HEK293T (cell line): ENCODE data around the gene DTD1.

Experiments
- CTCF ChIA-PET: fragments of 350-600 bp; formaldehyde crosslinking; extraction: SDS; loops from one replicate; lab custom pipeline; 2021; ENCODE audit warnings: antibody characterized with exemption, inconsistent platforms; lab: Yijun Ruan, JAX
- POLR2A ChIA-PET: fragments of 350-600 bp; formaldehyde crosslinking; extraction: SDS; loops from one replicate; lab custom pipeline; 2020; ENCODE audit warnings: antibody characterized with exemption, inconsistent platforms; lab: Yijun Ruan, JAX
- DNase-seq: peaks from one replicate; pipeline ENCODE4 v3.0.0; 2012; ENCODE audit warnings: mixed read lengths; ENCODE audit errors: extremely low spot score
- ARNT ChIP-seq: fragments of 450-650 bp; IDR thresholded peaks from 2 replicates; pipeline ENCODE4 v1.6.1; 2017; ENCODE audit warnings: mild to moderate bottlenecking
- BHLHE40 ChIP-seq: fragments of 450-650 bp; IDR thresholded peaks from 2 replicates; pipeline ENCODE4 v1.6.1; 2016; ENCODE audit warnings: mild to moderate bottlenecking, moderate library complexity, borderline replicate concordance
- CTBP1 ChIP-seq: fragments of 450-650 bp; IDR thresholded peaks from 2 replicates; pipeline ENCODE4 v1.6.1; 2016; ENCODE audit warnings: borderline replicate concordance
- ELF4 ChIP-seq: fragments of 450-650 bp; IDR thresholded peaks from 2 replicates; pipeline ENCODE4 v1.6.1; 2017; ENCODE audit warnings: antibody characterized with exemption
- FOXA1 ChIP-seq: fragments of 450-650 bp; IDR thresholded peaks from 2 replicates; pipeline ENCODE4 v1.6.1; 2016; ENCODE audit warnings: mild to moderate bottlenecking
- FOXK2 ChIP-seq: fragments of 450-650 bp; IDR thresholded peaks from 2 replicates; pipeline ENCODE4 v1.6.1; 2016; ENCODE audit warnings: mild to moderate bottlenecking
- FOXM1 ChIP-seq: fragments of 450-650 bp; IDR thresholded peaks from 2 replicates; pipeline ENCODE4 v1.6.1; 2017; ENCODE audit warnings: mild to moderate bottlenecking, borderline replicate concordance
- HDGF ChIP-seq: fragments of 450-650 bp; IDR thresholded peaks from 2 replicates; pipeline ENCODE4 v1.6.1; 2017; ENCODE audit warnings: antibody characterized with exemption, borderline replicate concordance
- L3MBTL2 ChIP-seq: fragments of 450-650 bp; conservative IDR thresholded peaks from 2 replicates; pipeline ENCODE4 v1.6.1; 2016; ENCODE audit warnings: mild to moderate bottlenecking
- LEF1 ChIP-seq: fragments of 450-650 bp; IDR thresholded peaks from 2 replicates; pipeline ENCODE4 v1.6.1; 2017; ENCODE audit warnings: mild to moderate bottlenecking, borderline replicate concordance
- NFRKB ChIP-seq: fragments of 450-650 bp; IDR thresholded peaks from 2 replicates; pipeline ENCODE4 v1.6.1; 2016; ENCODE audit warnings: mild to moderate bottlenecking, moderate library complexity
- SP1 ChIP-seq: fragments of 450-650 bp; IDR thresholded peaks from 2 replicates; pipeline ENCODE4 v1.6.1; 2017
- SUZ12 ChIP-seq: fragments of 450-650 bp; IDR thresholded peaks from 2 replicates; pipeline ENCODE4 v1.6.1; 2016; ENCODE audit warnings: mild to moderate bottlenecking
- TARDBP ChIP-seq: fragments of 450-650 bp; IDR thresholded peaks from 2 replicates; pipeline ENCODE4 v1.6.1; 2016
- ZNF384 ChIP-seq: fragments of 450-650 bp; IDR thresholded peaks from 2 replicates; pipeline ENCODE4 v1.6.1; 2016
- TF ChIP-seq, protein P1 (sequence below): fragments of 450-650 bp; IDR thresholded peaks from 2 replicates; pipeline ENCODE4 v1.6.1; 2016

The DTD1 gene

DNA sequence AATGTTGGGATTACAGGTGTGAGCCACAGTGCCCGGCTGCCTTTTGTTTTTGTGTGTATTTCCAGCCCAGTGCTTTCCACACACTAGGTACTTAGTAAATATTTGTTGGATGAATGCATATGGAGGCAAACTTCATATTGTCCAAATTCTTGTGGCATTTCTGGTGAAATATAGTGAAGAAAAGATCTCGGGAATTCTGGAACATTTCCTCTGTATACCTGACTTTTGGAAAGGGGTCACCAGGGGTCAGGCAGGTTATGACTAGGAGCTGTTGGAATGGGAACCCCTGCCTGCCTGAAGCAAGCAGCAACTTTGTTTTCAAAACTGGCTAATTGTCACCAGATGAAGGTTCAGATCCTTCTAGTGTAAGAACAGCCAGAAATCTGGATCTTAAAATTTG lies 213.7 kb downstream of the DTD1 start:
- ChIA-PET POLR2A (no interaction called here), CTCF (no interaction called here)
- no peak for DNase-seq
- TF ChIP-seq CTBP1 (no peak), SUZ12 (no peak), ZNF384 (no peak), BHLHE40 (no peak), FOXM1 (no peak), FOXA1 (no peak), FOXK2 (no peak), ARNT (no peak)

DNA sequence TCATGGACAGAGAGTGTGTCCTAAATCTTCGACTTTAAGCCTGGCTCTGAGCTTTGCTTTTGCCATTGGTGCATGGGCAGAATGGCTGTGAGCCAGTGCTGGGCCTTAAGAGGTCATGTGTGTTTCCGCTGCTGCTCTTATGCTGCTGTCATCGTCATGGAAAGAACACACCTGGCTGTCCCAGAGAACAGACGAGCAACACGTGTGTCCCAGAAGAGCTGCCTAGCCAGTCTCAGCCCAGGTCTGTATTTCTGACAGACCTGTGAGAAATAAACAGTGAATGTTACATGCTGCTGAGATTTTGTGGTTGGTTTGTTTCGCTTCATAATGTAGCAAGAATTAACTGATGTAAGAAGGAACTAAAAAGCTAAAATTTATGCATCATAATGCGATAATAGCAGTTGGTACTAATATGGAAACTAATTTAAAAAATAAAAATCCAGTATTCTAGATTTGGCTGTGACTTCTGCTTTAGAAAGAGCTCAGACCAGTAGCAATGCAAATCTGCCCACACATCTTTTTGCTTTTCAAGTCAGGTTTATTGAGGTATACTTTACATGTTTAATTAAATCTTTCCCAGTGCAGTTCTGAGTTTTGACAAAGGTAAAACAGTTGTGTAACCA lies 214.3 kb downstream of the DTD1 start:
- ChIA-PET POLR2A (no interaction called here), CTCF (no interaction called here)
- no peak for DNase-seq
- no peak for TF ChIP-seq FOXM1
- no peak for TF ChIP-seq ZNF384
- TF ChIP-seq ELF4 = no peak
- TF ChIP-seq CTBP1 = no peak
- TF ChIP-seq TARDBP = no peak
- TF ChIP-seq FOXK2 = no peak
- no peak for TF ChIP-seq BHLHE40
- TF ChIP-seq SUZ12 = no peak
- TF ChIP-seq SP1 = no peak
- TF ChIP-seq FOXA1 = no peak
- no peak for TF ChIP-seq L3MBTL2
- TF ChIP-seq HDGF = no peak
- no peak for TF ChIP-seq ARNT
- no peak for TF ChIP-seq LEF1
- TF ChIP-seq, protein P1, sequence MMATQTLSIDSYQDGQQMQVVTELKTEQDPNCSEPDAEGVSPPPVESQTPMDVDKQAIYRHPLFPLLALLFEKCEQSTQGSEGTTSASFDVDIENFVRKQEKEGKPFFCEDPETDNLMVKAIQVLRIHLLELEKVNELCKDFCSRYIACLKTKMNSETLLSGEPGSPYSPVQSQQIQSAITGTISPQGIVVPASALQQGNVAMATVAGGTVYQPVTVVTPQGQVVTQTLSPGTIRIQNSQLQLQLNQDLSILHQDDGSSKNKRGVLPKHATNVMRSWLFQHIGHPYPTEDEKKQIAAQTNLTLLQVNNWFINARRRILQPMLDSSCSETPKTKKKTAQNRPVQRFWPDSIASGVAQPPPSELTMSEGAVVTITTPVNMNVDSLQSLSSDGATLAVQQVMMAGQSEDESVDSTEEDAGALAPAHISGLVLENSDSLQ = no peak
- TF ChIP-seq NFRKB = no peak

DNA sequence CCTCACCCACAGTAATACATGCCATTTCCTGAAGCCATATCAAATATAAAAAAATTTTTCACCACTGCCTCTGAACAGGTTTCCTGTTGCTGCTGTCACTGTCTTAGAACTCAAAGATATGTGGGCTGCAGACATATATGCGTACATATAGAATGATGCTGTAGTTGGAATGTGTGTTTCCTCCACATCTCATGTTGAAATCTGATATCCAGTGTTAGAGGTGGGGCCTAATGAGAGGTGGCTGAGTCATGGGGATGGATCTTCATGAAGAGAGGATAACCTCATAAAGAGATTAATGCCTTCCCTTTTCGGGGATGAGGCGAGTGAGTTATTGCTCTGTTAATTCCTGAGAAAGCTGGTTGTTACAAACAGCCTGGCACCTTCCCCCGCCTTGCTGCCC lies 218.0 kb downstream of the DTD1 start:
- DNase-seq = no peak
- TF ChIP-seq FOXK2 (no peak), CTBP1 (no peak), ZNF384 (no peak), FOXM1 (no peak), TARDBP (no peak), SP1 (no peak)
- ChIA-PET POLR2A (no interaction called here), CTCF (no interaction called here)

DNA sequence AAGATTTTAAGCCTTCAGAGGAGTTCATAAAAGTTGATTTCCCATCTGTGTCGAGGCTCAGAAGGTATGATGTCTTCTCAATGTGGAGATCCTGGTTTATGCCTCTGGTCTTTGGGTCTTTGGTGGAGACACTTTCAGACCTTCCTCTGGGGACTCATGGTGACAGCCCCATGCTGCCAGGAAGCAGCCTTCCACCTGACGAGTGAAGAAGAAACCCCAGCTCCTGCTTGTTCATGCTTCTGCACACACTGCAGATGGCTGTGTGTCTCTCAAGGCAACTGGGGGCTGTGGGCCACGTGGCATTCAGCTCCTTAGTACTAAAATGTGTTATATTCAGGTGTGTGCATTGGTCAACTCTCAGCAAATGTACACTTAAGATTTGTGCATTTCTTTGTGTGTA lies 220.9 kb downstream of the DTD1 start:
- ChIA-PET CTCF (no interaction called here), POLR2A (no interaction called here)
- TF ChIP-seq FOXM1 = no peak
- no peak for TF ChIP-seq L3MBTL2
- TF ChIP-seq TARDBP = no peak
- TF ChIP-seq SUZ12 = no peak
- no peak for TF ChIP-seq LEF1
- TF ChIP-seq NFRKB = no peak
- no peak for TF ChIP-seq HDGF
- TF ChIP-seq BHLHE40 = no peak
- no peak for TF ChIP-seq ELF4
- TF ChIP-seq SP1 = no peak
- TF ChIP-seq ZNF384 = no peak
- TF ChIP-seq FOXA1 = no peak
- DNase-seq = no peak

DNA sequence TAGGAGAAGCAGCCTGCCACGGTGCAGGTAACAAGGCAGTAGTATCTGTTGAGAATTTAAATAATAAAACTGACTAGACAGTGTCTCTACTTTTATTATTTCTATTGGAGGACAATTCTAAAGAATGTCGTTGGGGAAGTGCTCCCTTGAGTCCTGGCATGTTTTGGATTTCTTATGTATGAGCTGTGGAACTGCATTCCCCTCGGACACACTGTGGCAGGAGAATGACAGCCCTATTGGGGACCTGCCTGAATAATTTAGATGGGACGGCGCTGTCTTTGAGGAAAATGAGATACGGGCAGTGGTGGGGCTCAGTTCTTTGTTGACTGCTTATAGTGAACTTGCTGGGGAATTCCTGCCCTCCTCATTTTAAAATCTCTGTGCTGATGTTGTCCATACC lies 223.3 kb downstream of the DTD1 start:
- CTCF ChIA-PET = no interaction called here
- no peak for DNase-seq
- POLR2A ChIA-PET = no interaction called here
- TF ChIP-seq TARDBP (no peak), ELF4 (no peak), ZNF384 (no peak), SUZ12 (no peak), FOXA1 (no peak), CTBP1 (no peak), HDGF (no peak), SP1 (no peak), FOXM1 (no peak), FOXK2 (no peak), NFRKB (no peak), ARNT (no peak), L3MBTL2 (no peak)
- TF ChIP-seq, protein P1 = no peak

DNA sequence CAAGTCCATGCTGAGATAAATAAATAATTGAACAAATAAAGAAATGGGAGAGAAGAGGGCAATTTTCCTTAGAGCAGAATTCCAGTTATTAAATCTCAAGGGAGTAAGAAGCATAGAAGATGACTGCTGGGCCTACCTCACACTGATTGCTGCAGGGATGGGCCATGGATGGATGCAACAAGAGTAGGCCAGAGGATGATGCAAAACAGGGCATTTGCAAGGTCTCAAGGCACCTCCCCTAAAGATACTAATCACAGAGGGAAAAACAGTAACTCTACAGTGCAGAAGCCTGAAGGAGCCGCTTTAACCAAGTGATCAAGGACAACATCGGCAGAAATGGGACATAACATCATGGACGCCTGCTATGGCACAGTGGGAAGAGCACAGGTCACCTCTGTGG lies 224.1 kb downstream of the DTD1 start:
- POLR2A ChIA-PET = no interaction called here
- TF ChIP-seq FOXM1 (no peak), ELF4 (no peak), ZNF384 (no peak), FOXK2 (no peak), ARNT (no peak), SUZ12 (no peak), CTBP1 (no peak), HDGF (no peak), LEF1 (no peak), FOXA1 (no peak), NFRKB (no peak), L3MBTL2 (no peak), SP1 (no peak), TARDBP (no peak), BHLHE40 (no peak)
- TF ChIP-seq, protein P1 = no peak
- CTCF ChIA-PET = no interaction called here
- DNase-seq = no peak
